DND-41 (cell line): ENCODE measurements around the gene HID1.
A peak's percentile ranks its signal among the peaks of the same experiment; 100 is the strongest.

ENCODE experiments used
- ATAC-seq: fragments of 200-7000 bp; cut with Tn5 transposase; 3 replicates; pipeline ENCODE4 v1.9.1; 2021; ENCODE audit warnings: low read depth; ENCODE audit not compliant: insufficient read depth
- DNase-seq: peaks from one replicate; pipeline ENCODE4 v3.0.0-alpha.2; 2020
- H2AFZ ChIP-seq: 2 replicates; pipeline ENCODE4 v1.6.0; 2012; ENCODE audit warnings: low read depth, low read length
- H3K27ac ChIP-seq: 2 replicates; pipeline ENCODE4 v1.5.1; 2012; ENCODE audit warnings: low read length, inconsistent platforms
- H3K27me3 ChIP-seq: fragments of 200-600 bp; sonication (generic); 2 replicates; pipeline ENCODE4 v1.6.0; 2012; ENCODE audit warnings: low read length, mild to moderate bottlenecking, inconsistent platforms; ENCODE audit not compliant: insufficient read depth, poor library complexity
- H3K36me3 ChIP-seq: 2 replicates; pipeline ENCODE4 v1.5.1; 2012; ENCODE audit warnings: low read length, inconsistent platforms; ENCODE audit not compliant: insufficient read depth
- H3K4me1 ChIP-seq: 2 replicates; pipeline ENCODE4 v1.5.1; 2012; ENCODE audit warnings: mild to moderate bottlenecking, low read length; ENCODE audit not compliant: insufficient read depth
- H3K4me2 ChIP-seq: 2 replicates; pipeline ENCODE4 v1.6.0; 2012; ENCODE audit warnings: mild to moderate bottlenecking, moderate library complexity, low read length, inconsistent platforms; ENCODE audit not compliant: insufficient read depth
- H3K4me3 ChIP-seq, 2 experiments: fragments of 200-600 bp in 1 of 2; shearing (Covaris generic) in 1 of 2; 2 replicates each; pipeline ENCODE4 v1.5.1; 2012 to 2016; ENCODE audit warnings: inconsistent platforms in 2 of 2, low read length in 2 of 2, mild to moderate bottlenecking in 2 of 2, low read depth in 1 of 2, moderate library complexity in 1 of 2
- H3K79me2 ChIP-seq: 2 replicates; pipeline ENCODE4 v1.6.0; 2012; ENCODE audit warnings: low read length, inconsistent platforms; ENCODE audit not compliant: insufficient read depth
- H3K9ac ChIP-seq: 2 replicates; pipeline ENCODE4 v1.6.0; 2012; ENCODE audit warnings: low read depth, mild to moderate bottlenecking, inconsistent platforms, low read length, moderate library complexity
- H3K9me3 ChIP-seq: 2 replicates; pipeline ENCODE4 v1.5.1; 2012; ENCODE audit warnings: low read length, moderate library complexity, mild to moderate bottlenecking, inconsistent platforms; ENCODE audit not compliant: insufficient read depth, severe bottlenecking
- H4K20me1 ChIP-seq: 2 replicates; pipeline ENCODE4 v1.6.0; 2012; ENCODE audit warnings: low read length; ENCODE audit not compliant: insufficient read depth
- EZH2 ChIP-seq: IDR thresholded peaks from 3 replicates; pipeline ENCODE4 v1.6.1; 2012; ENCODE audit warnings: borderline replicate concordance, low read depth, mild to moderate bottlenecking, moderate library complexity, low read length, inconsistent platforms; ENCODE audit not compliant: severe bottlenecking
- TF ChIP-seq, protein P1 (sequence below): IDR thresholded peaks from 2 replicates; pipeline ENCODE4 v1.5.1; 2012; ENCODE audit warnings: borderline replicate concordance, low read length, moderate library complexity, mild to moderate bottlenecking; ENCODE audit not compliant: poor library complexity, severe bottlenecking; ENCODE audit errors: extremely low read depth

The HID1 gene

DNA sequence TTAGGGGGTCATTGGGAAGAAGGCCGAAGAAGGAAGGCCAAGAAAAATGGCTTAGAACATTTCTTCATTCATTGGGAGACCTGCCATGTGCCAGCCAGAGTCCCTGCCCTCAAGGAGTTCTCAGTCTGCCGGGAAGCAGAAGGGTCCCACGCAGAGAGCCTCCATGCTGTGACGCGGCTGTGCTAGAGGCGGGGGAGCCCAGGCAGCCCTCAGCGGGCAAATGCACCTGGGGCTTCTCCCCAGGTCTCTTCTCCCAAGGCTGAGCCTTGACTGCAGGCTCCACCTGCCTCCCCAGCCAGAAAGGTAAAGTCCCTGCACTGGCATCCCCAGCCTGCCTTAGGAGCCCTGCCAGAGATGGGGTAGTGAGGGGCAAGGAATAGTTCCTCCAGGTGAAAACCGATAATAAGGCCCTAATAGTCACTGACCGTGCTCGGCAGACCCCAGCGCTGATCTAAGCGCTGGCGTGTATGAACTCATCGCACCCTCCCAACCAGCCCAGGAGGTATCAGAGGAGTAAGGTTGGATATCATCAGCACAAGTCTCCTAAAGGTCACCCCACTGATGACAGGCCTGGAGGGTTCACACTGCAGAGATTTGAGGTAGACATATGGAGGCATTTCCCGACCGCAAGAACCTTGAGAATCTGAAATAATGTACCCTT, 8.9 kb upstream of the HID1 start:
- DNase-seq = no peak
- H3K79me2 ChIP-seq = no peaks in the 10 kb centered on the region
- H3K4me1 ChIP-seq = peaks cover 19% of the 10 kb centered on the region
- no peaks in the 10 kb centered on the region for H4K20me1 ChIP-seq
- peak overlapping the region; percentile 40 for H3K9ac ChIP-seq
- peak overlapping the region; percentile 70 for H3K4me2 ChIP-seq
- no peaks in the 10 kb centered on the region for H3K9me3 ChIP-seq
- no peak; the same call in 2 of the 3 replicates for ATAC-seq
- H3K27me3 ChIP-seq = peaks cover 5% of the 10 kb centered on the region
- no peak for TF ChIP-seq EZH2
- TF ChIP-seq, protein P1, sequence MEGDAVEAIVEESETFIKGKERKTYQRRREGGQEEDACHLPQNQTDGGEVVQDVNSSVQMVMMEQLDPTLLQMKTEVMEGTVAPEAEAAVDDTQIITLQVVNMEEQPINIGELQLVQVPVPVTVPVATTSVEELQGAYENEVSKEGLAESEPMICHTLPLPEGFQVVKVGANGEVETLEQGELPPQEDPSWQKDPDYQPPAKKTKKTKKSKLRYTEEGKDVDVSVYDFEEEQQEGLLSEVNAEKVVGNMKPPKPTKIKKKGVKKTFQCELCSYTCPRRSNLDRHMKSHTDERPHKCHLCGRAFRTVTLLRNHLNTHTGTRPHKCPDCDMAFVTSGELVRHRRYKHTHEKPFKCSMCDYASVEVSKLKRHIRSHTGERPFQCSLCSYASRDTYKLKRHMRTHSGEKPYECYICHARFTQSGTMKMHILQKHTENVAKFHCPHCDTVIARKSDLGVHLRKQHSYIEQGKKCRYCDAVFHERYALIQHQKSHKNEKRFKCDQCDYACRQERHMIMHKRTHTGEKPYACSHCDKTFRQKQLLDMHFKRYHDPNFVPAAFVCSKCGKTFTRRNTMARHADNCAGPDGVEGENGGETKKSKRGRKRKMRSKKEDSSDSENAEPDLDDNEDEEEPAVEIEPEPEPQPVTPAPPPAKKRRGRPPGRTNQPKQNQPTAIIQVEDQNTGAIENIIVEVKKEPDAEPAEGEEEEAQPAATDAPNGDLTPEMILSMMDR = no peak
- peak overlapping the region; percentile 1 to 56; a peak in 3 of 4 replicates for H3K4me3 ChIP-seq
- H2AFZ ChIP-seq = peak overlapping the region; percentile 70
- peak overlapping the region; percentile 27; the same call in 1 of the 2 replicates for H3K27ac ChIP-seq
- H3K36me3 ChIP-seq = no peaks in the 10 kb centered on the region

DNA sequence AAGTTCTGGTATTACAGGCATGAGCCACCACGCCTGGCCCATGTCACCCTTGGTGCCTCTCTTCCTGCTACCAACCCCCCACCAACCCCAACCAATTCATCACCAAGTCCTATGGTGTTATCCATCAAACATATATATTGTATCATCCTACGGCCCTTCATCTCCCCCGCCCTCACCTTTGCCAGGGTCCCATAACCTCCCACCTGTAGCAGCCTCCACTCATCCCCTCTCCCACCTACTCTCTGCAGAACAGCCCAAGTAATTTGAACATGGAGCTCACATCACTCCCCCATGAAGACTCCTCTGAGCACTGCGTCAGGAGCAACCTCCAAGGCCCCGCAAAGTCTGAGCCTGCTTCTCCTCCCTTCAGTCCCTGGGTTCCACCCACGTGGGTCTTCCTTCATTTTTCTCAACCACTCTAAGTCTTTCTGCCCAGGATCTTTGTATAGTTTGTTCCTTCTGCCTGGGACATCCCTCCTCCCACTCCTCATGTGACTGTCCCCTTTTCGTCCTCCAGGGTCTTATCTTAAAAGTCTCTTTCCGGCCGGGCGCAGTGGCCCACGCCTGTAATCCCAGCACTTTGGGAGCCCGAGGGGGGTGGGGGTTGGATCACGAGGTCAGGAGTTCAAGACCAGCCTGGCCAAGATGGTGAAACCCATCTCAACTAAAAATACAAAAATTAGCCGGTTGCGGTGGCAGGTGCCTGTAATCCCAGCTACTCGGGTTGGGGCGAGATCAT, 7.0 kb upstream of the HID1 start:
- DNase-seq = no peak
- peaks cover 19% of the 10 kb centered on the region for H3K4me1 ChIP-seq
- no peaks in the 10 kb centered on the region for H3K36me3 ChIP-seq
- no peak overlapping the region for H3K4me2 ChIP-seq
- no peak for ATAC-seq
- no peak overlapping the region for H3K4me3 ChIP-seq
- no peak overlapping the region for H3K27ac ChIP-seq
- H3K27me3 ChIP-seq = peaks cover 6% of the 10 kb centered on the region
- H4K20me1 ChIP-seq = no peaks in the 10 kb centered on the region
- TF ChIP-seq EZH2 = no peak
- TF ChIP-seq, protein P1 = no peak
- H2AFZ ChIP-seq = no peak overlapping the region
- no peaks in the 10 kb centered on the region for H3K79me2 ChIP-seq
- no peak overlapping the region for H3K9ac ChIP-seq
- no peaks in the 10 kb centered on the region for H3K9me3 ChIP-seq

DNA sequence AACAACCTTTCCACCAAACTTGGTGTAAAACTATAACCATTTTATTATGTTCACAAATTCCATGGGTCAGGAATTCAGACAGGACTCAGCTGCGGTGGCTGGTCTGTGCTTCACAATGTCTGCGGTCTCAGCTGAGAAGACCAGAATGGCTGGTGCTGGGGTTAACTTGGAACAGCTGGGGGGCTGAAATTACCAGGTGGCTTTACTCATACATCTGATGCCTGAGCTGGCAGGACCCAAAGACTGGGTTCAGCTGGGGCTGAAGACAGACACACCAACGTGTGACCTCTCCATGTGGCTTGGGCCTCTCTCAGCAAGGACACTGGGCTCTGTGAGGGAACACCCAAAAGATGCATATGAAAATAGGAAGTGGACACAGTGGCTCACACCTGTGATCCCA, 5.7 kb upstream of the HID1 start:
- no peaks in the 10 kb centered on the region for H3K36me3 ChIP-seq
- H3K79me2 ChIP-seq = no peaks in the 10 kb centered on the region
- no peaks in the 10 kb centered on the region for H4K20me1 ChIP-seq
- TF ChIP-seq, protein P1 = no peak
- no peak for TF ChIP-seq EZH2
- H3K9ac ChIP-seq = no peak overlapping the region
- no peak overlapping the region for H3K27ac ChIP-seq
- ATAC-seq (no peak), DNase-seq (no peak)
- peaks cover 12% of the 10 kb centered on the region for H3K27me3 ChIP-seq
- no peak overlapping the region for H3K4me2 ChIP-seq
- H2AFZ ChIP-seq = no peak overlapping the region
- peaks cover 22% of the 10 kb centered on the region for H3K4me1 ChIP-seq
- no peak overlapping the region for H3K4me3 ChIP-seq
- no peaks in the 10 kb centered on the region for H3K9me3 ChIP-seq
